Endothelial cell of umbilical vein (primary cell): ENCODE data around the gene GRB14. TPM values are rescaled to one million over a fixed set of nuclear protein-coding genes. Genes with fewer than 3 reads are reported as not detected.

ENCODE experiments used
- BruUV-seq: library from RNA; stranded (reverse); fragments of 400-500 nt; replicated peaks from 2 replicates; lab custom pipeline; 2021; lab: Mats Ljungman, UMichigan
- CTCF ChIA-PET: fragments of 300-600, 350-600 bp; sonication (Branson Sonifier 250); formaldehyde crosslinking; loops from one replicate; lab custom pipeline; 2021; ENCODE audit warnings: antibody characterized with exemption, inconsistent platforms; lab: Charles Lee
- POLR2A ChIA-PET: fragments of 300-600, 350-600 bp; sonication (Branson Sonifier 250); formaldehyde crosslinking; loops from one replicate; lab custom pipeline; 2021; ENCODE audit warnings: antibody characterized with exemption, inconsistent platforms; lab: Charles Lee
- DNase-seq: peaks from one replicate; pipeline ENCODE4 v3.0.0-alpha.2; 2011; ENCODE audit warnings: low read depth, low spot score
- FAIRE-seq: peaks from 2 replicates; lab custom pipeline; 2011; peaks lifted over from hg19 to GRCh38; lab: Jason Lieb, UNC
- H2AFZ ChIP-seq: 2 replicates; pipeline ENCODE4 v1.6.0; 2012; ENCODE audit warnings: low read depth, low read length, control low read depth, inconsistent platforms
- H3K27ac ChIP-seq: 2 replicates; pipeline ENCODE4 v1.5.1; 2011; ENCODE audit warnings: low read depth, mild to moderate bottlenecking, control low read depth, low read length, moderate library complexity; ENCODE audit not compliant: insufficient read depth
- H3K27me3 ChIP-seq, 2 experiments: 2 replicates each; pipeline versions ENCODE4 v1.6.0 to v1.6.1; 2011; ENCODE audit warnings: low read length in 2 of 2, mixed read lengths in 1 of 2; ENCODE audit not compliant: control insufficient read depth in 2 of 2, insufficient read depth in 2 of 2
- H3K36me3 ChIP-seq, 2 experiments: 2 replicates in 1 of 2; 3 replicates in 1 of 2; pipeline ENCODE4 v1.5.1; 2011; ENCODE audit warnings: low read length in 2 of 2, mild to moderate bottlenecking in 1 of 2, moderate library complexity in 1 of 2; ENCODE audit not compliant: control insufficient read depth in 2 of 2, insufficient read depth in 2 of 2; ENCODE audit errors: extremely low read depth in 1 of 2
- H3K4me1 ChIP-seq: 3 replicates; pipeline ENCODE4 v1.5.1; 2011; ENCODE audit warnings: mild to moderate bottlenecking, low read length; ENCODE audit not compliant: control insufficient read depth, insufficient read depth; ENCODE audit errors: extremely low read depth
- H3K4me2 ChIP-seq: 2 replicates; pipeline ENCODE4 v1.6.1; 2011; ENCODE audit warnings: low read length, control low read depth, mixed read lengths; ENCODE audit not compliant: insufficient read depth
- H3K4me3 ChIP-seq, 3 experiments: fragments of 200-600 bp in 1 of 3; sonication (generic), shearing (Covaris generic) in 1 of 3; replicated peaks in 1 of 3; 2 replicates each; pipeline ENCODE4 v1.5.1; 2011 to 2016; ENCODE audit warnings: control low read depth in 3 of 3, low read length in 3 of 3, mild to moderate bottlenecking in 2 of 3, inconsistent platforms in 1 of 3, low read depth in 1 of 3, moderate library complexity in 1 of 3; ENCODE audit not compliant: insufficient read depth in 1 of 3
- H3K79me2 ChIP-seq: 2 replicates; pipeline ENCODE4 v1.6.0; 2012; ENCODE audit warnings: low read length, inconsistent platforms; ENCODE audit not compliant: control insufficient read depth, insufficient read depth
- H3K9ac ChIP-seq: replicated peaks from 2 replicates; pipeline ENCODE3; 2011; ENCODE audit warnings: low read length, control low read depth; ENCODE audit not compliant: insufficient read depth; ENCODE audit errors: extremely low read depth
- H3K9me1 ChIP-seq: replicated peaks from 3 replicates; pipeline ENCODE4 v1.6.0; 2011; ENCODE audit warnings: mild to moderate bottlenecking, low read length; ENCODE audit not compliant: control insufficient read depth, insufficient read depth; ENCODE audit errors: extremely low read depth
- H3K9me3 ChIP-seq: replicated peaks from 2 replicates; pipeline ENCODE4 v1.5.1; 2012; ENCODE audit warnings: low read length, inconsistent platforms; ENCODE audit not compliant: control insufficient read depth, insufficient read depth
- H4K20me1 ChIP-seq: replicated peaks from 2 replicates; pipeline ENCODE3; 2011; ENCODE audit warnings: mild to moderate bottlenecking, low read length; ENCODE audit not compliant: control insufficient read depth, insufficient read depth; ENCODE audit errors: extremely low read depth
- CTCF ChIP-seq, 2 donors: IDR thresholded peaks; 1 replicate in 1 of 2; 2 replicates in 1 of 2; pipeline ENCODE4 v1.5.1; 2011; ENCODE audit warnings: low read length in 2 of 2, mild to moderate bottlenecking in 2 of 2, moderate library complexity in 2 of 2, control low read depth in 1 of 2, inconsistent platforms in 1 of 2, low read depth in 1 of 2; ENCODE audit not compliant: insufficient read depth in 1 of 2; ENCODE audit errors: extremely low read depth in 1 of 2
- FOS ChIP-seq: IDR thresholded peaks from 2 replicates; pipeline ENCODE4 v1.6.1; 2011; ENCODE audit warnings: mild to moderate bottlenecking, low read length, moderate library complexity, borderline replicate concordance; ENCODE audit not compliant: insufficient read depth
- GATA2 ChIP-seq: IDR thresholded peaks from 2 replicates; pipeline ENCODE4 v1.7.0; 2011; ENCODE audit warnings: low read depth, mild to moderate bottlenecking, moderate library complexity, mixed read lengths, low read length; ENCODE audit not compliant: insufficient read length, insufficient read depth
- JUN ChIP-seq: IDR thresholded peaks from 2 replicates; pipeline ENCODE4 v1.6.1; 2011; ENCODE audit warnings: borderline replicate concordance, low read depth; ENCODE audit not compliant: insufficient read length, insufficient read depth
- MAX ChIP-seq: IDR thresholded peaks from 2 replicates; pipeline ENCODE4 v1.6.1; 2011; ENCODE audit not compliant: insufficient read depth, insufficient read length
- POLR2A ChIP-seq: IDR thresholded peaks from 2 replicates; pipeline ENCODE4 v1.6.1; 2012; ENCODE audit warnings: low read depth, mild to moderate bottlenecking, control low read depth, low read length
- dilution Hi-C: fragments of 300-500 bp; cut with MboI; formaldehyde crosslinking; loops from one replicate; pipeline ENCODE4 v1.15.0; 2019; ENCODE audit warnings: low sequenced_read_pairs; ENCODE audit not compliant: extremely low pct_ligation_motif_present
- intact Hi-C: fragments of 100-400 bp; cut with micrococcal nuclease; formaldehyde crosslinking; loops from one replicate; pipeline ENCODE4 v1.10.0; 2022
- polyA plus RNA-seq, 4 experiments: library from polyadenylated mRNA; depleted of rRNA in 3 of 4; stranded (reverse) in 3 of 4; unstranded in 1 of 4; fragments of >200 nt; gene quantifications; 2 replicates each; pipeline versions ENCODE4 v1.2.1 to v1.2.3, GENCODE V29; 2011 to 2012; ENCODE audit warnings: missing spikeins in 1 of 4
- total RNA-seq: library from RNA; stranded (reverse); gene quantifications from 2 replicates; pipeline ENCODE4 v1.2.3, GENCODE V29; 2021

Gene GRB14
- total and polyA plus RNA-seq, 2 donors (not counting 3 experiments of a cell fraction or from before 2014, with no cell fraction given) = 3.0 to 10.3 TPM

GRCh38 chr2:164558450-164558849 lies 62.8 kb downstream of the GRB14 start:
- no peaks in the 10 kb centered on the region for H3K36me3 ChIP-seq
- intact Hi-C loops = no loop called here
- no peak overlapping the region for H2AFZ ChIP-seq
- TF ChIP-seq JUN (no peak), MAX (no peak), CTCF (IDR thresholded peaks at IDR 0.05; ENCODE audit: extremely low read depth in 1 of 2, insufficient read depth in 1 of 2, low read depth in 1 of 2, low read length in 2 of 2) (no peak), GATA2 (no peak), POLR2A (no peak), FOS (no peak)
- dilution Hi-C loops = no loop called here
- FAIRE-seq (no peak), DNase-seq (no peak)
- H3K9me3 ChIP-seq = no peaks in the 10 kb centered on the region
- no peak overlapping the region for H3K4me2 ChIP-seq
- H3K27ac ChIP-seq = no peak overlapping the region
- no peaks in the 10 kb centered on the region for H4K20me1 ChIP-seq
- no peaks in the 10 kb centered on the region for H3K9me1 ChIP-seq
- no peak overlapping the region for H3K9ac ChIP-seq
- no peak overlapping the region for H3K4me3 ChIP-seq
- peaks cover 19% of the 10 kb centered on the region for H3K4me1 ChIP-seq
- BruUV-seq = no TSS peak
- H3K27me3 ChIP-seq = no peaks in the 10 kb centered on the region
- ChIA-PET POLR2A (no interaction called here), CTCF (interaction anchor here (0.9 to 1.7 kb wide), 2 partner anchors 42 to 159 kb away, joined by 3 to 10 read pairs; no protein-coding TSS in a partner anchor)
- H3K79me2 ChIP-seq = peaks cover 3% of the 10 kb centered on the region
